HG03354 (cell line): ENCODE measurements around the gene JMJD4.
"Not testable (repeated sequence)": the region's sequence is repeated elsewhere in the genome, so short reads cannot be mapped to it uniquely, and the experiment has no call there.

Source experiments
- ATAC-seq: cut with Tn5 transposase; IDR thresholded peaks from one replicate; pipeline ENCODE4 v1.9.1; 2021; ENCODE audit warnings: mild to moderate bottlenecking; ENCODE audit not compliant: unreplicated experiment, poor library complexity, severe bottlenecking

JMJD4 gene

DNA sequence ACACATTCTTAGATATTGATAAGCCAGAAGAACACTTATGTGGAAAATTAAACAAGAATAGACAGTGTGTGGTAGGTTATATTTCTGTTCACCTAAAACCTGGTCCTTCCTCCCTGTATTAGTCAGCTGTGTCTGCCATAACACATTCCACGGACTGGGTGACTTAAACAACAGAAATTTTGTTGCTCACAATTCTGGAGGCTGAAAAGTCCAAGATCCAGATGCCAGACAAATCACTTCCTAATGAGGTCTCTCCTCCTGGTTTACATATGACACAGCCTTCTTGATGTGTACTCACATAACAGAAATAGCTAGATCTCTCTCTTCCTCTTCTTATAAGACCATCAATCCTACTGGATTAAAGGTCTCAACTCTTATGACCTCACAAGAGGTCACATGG is 25.7 kb downstream of the JMJD4 start:
- no peak for ATAC-seq

DNA sequence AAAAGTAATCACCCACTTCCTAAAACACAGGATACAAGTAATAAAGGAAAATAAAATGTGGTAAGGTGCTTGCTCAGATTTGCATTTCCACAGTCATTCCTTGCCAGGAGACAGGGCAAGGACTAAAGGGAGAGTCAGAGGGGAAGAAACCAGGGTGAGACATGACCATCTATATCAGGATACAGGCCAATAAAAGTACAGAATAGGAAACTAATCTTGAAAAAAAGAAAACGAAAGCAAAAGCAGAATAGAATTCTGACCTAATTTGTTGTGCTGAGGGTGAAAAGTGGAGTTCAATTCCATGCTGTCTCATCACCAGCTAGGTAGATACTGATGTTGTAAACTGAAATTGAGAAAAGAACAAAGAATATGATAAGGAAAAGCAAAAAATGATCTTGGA is 27.3 kb downstream of the JMJD4 start:
- no peak for ATAC-seq

DNA sequence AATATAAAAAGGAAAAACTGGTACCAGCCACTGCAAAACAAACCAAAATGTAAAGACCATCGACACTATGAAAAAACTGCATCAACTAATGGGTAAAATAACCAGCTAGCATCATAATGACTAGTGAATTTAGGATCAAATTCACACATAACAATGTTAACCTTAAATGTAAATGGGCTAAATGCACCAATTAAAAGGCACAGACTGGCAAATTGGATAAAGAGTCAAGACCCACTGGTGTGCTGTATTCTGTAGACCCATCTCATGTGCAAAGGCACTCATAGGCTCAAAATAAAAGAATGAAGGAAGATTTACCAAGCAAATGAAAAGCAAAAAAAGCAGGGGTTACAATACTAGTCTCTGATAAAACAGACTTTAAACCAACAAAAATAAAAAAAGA is 33.5 kb downstream of the JMJD4 start:
- ATAC-seq, result not testable (repeated sequence)

DNA sequence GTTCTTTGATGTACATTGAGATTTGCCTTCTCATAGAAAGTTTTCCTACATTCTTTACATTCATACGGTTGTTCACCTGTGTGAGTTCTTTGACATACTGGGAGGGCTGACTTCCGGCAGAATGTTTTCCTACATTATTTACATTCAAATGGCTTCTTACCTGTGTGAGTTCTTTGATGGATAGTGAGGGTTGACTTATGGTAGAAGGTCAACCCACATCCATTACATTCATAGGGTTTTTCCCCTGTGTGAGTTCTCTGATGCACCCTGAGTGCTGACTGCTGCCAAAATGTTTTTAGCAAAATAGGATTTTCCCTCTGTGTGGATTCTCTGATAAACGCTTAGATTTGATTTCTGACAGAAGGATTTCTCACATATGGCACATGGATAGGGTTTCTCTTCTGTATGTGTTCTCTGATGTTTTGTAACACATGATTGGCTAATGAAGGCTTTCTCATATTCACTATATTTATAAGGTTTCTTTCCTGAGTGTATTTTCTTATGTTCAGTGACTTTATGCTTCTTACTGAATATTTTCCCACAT is 37.7 kb downstream of the JMJD4 start:
- ATAC-seq, result no peak

DNA sequence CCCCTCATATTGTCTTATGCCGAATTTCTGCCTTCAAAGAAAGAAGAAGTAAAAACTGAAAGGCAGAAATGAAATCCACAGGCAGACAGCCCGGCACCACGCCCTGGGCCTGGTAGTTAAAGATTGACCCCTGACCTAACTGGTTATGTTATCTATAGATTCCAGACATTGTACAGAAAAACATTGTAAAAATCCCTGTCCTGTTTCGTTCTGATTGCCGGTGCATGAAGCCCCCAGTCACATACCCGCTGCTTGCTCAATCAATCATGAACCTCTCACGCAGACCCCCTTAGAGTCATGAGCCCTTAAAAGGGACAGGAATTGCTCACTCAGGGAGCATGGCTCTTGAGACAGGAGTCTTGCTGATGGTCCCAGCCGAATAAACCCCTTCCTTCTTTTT is 49.3 kb downstream of the JMJD4 start:
- ATAC-seq, result no peak
